CMK (cell line): ENCODE results near the gene FAM219A.
A peak's percentile ranks its signal among the peaks of the same experiment; 100 is the strongest.
"Not testable (repeated sequence)": the region's sequence is repeated elsewhere in the genome, so short reads cannot be mapped to it uniquely, and the experiment has no call there.

Experiments
- DNase-seq: peaks from one replicate; pipeline ENCODE4 v3.0.0-alpha.2; 2010; ENCODE audit warnings: low read depth

Gene FAM219A

GRCh38 chr9:34376596-34377403, 81.6 kb downstream of the FAM219A start, which contains the start of gene MYORG:
Gene MYORG, minus strand, starts transcription at chr9:34376898. Its CDS starts 3,955 bp downstream, at chr9:34372943.
- DNase-seq, result peak; percentile 91

- peak; percentile 62 for DNase-seq
Observed at GRCh38 chr9:34375901-34376595, 82.3 kb downstream of the FAM219A start.

- DNase-seq, result no peak
Observed at GRCh38 chr9:34374905-34375552, 83.3 kb downstream of the FAM219A start.

- no peak for DNase-seq
Observed at GRCh38 chr9:34374339-34374738, 84.0 kb downstream of the FAM219A start.

GRCh38 chr9:34373749-34374148, 84.6 kb downstream of the FAM219A start:
- DNase-seq, result no peak

- no peak for DNase-seq
Observed at GRCh38 chr9:34372467-34373011, 85.8 kb downstream of the FAM219A start.

- no peak for DNase-seq
Observed at GRCh38 chr9:34371886-34372466, 86.4 kb downstream of the FAM219A start.

GRCh38 chr9:34370970-34371880, 87.1 kb downstream of the FAM219A start:
- no peak for DNase-seq

- DNase-seq, result no peak
Observed at GRCh38 chr9:34370335-34370969, 87.9 kb downstream of the FAM219A start.

- no peak for DNase-seq
Observed at GRCh38 chr9:34369636-34370035, 88.7 kb downstream of the FAM219A start.

- not testable (repeated sequence) for DNase-seq
Observed at GRCh38 chr9:34368796-34369195, 89.6 kb downstream of the FAM219A start.

- not testable (repeated sequence) for DNase-seq
Observed at GRCh38 chr9:34367751-34368410, 90.5 kb downstream of the FAM219A start.

- DNase-seq, result no peak
Observed at GRCh38 chr9:34366365-34366764, 92.0 kb downstream of the FAM219A start.

- no peak for DNase-seq
Observed at GRCh38 chr9:34365282-34365681, 93.1 kb downstream of the FAM219A start.

- no peak for DNase-seq
Observed at GRCh38 chr9:34363619-34364351, 94.6 kb downstream of the FAM219A start.

GRCh38 chr9:34362614-34363214, 95.7 kb downstream of the FAM219A start:
- no peak for DNase-seq

- DNase-seq, result not testable (repeated sequence)
Observed at GRCh38 chr9:34352957-34353356, 105.4 kb downstream of the FAM219A start.

GRCh38 chr9:34352122-34352652, 106.2 kb downstream of the FAM219A start:
- not testable (repeated sequence) for DNase-seq
